Endothelial cell of umbilical vein (primary cell): ENCODE results near the gene PTPN20.
"Not testable (repeated sequence)": the region's sequence is repeated elsewhere in the genome, so short reads cannot be mapped to it uniquely, and the experiment has no call there.

Experiments used
- CTCF ChIP-seq, 2 donors: IDR thresholded peaks; 1 replicate in 1 of 2; 2 replicates in 1 of 2; pipeline ENCODE4 v1.5.1; 2011; ENCODE audit warnings: low read length in 2 of 2, mild to moderate bottlenecking in 2 of 2, moderate library complexity in 2 of 2, control low read depth in 1 of 2, inconsistent platforms in 1 of 2, low read depth in 1 of 2; ENCODE audit not compliant: insufficient read depth in 1 of 2; ENCODE audit errors: extremely low read depth in 1 of 2
- EZH2 ChIP-seq: IDR thresholded peaks from 2 replicates; pipeline ENCODE4 v1.6.1; 2012; ENCODE audit warnings: borderline replicate concordance, low read depth, mild to moderate bottlenecking, moderate library complexity, low read length, inconsistent platforms; ENCODE audit not compliant: severe bottlenecking
- JUN ChIP-seq: IDR thresholded peaks from 2 replicates; pipeline ENCODE4 v1.6.1; 2011; ENCODE audit warnings: borderline replicate concordance, low read depth; ENCODE audit not compliant: insufficient read length, insufficient read depth
- MAX ChIP-seq: IDR thresholded peaks from 2 replicates; pipeline ENCODE4 v1.6.1; 2011; ENCODE audit not compliant: insufficient read depth, insufficient read length
- MYC ChIP-seq: IDR thresholded peaks from one replicate; pipeline ENCODE4 v1.6.1; 2011; ENCODE audit warnings: mild to moderate bottlenecking, low read depth, low read length
- POLR2A ChIP-seq: IDR thresholded peaks from 2 replicates; pipeline ENCODE4 v1.6.1; 2012; ENCODE audit warnings: low read depth, mild to moderate bottlenecking, control low read depth, low read length
- POLR2AphosphoS5 ChIP-seq: IDR thresholded peaks from 2 replicates; pipeline ENCODE4 v1.6.1; 2012; ENCODE audit warnings: low read depth, mild to moderate bottlenecking, control low read depth, low read length, moderate library complexity; ENCODE audit not compliant: insufficient read depth

- not testable (repeated sequence) for TF ChIP-seq POLR2A; CTCF (IDR thresholded peaks at IDR 0.05; ENCODE audit: extremely low read depth in 1 of 2, insufficient read depth in 1 of 2, low read depth in 1 of 2, low read length in 2 of 2); EZH2; JUN; POLR2AphosphoS5; MAX; MYC
Measured at GRCh38 chr10:46922498-46922897, 11.3 kb downstream of the PTPN20 start.
